ENCODE measurements around the gene HIPK4. TPM values are rescaled to one million over a fixed set of nuclear protein-coding genes. Genes with fewer than 3 reads are reported as not detected.

HIPK4 gene
- total and polyA plus RNA-seq, 2 of the 8 experiments (the other 6 are each of a cell fraction or from before 2014, with no cell fraction given), result 0.15 to 0.57 TPM

DNA sequence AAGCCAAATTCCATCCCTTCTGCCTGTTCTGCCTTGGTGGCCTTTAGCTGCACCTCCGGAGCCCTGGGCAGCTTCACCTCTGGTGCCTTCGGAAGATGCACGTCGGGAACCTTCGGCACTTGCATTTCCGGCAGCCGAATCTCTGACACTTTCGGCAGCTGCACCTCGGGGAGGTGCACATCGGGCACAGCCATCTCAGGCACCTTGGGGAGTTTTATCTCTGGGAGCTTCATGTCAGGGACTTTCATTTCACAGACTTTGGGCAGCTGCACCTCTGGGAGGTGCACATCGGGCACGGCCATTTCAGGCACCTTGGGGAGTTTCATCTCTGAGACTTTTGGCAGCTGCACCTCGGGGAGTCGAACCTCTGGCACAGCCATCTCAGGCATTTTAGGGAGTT lies 6.0 kb upstream of the HIPK4 start:
- H2BK120ac ChIP-seq (replicated peaks; ENCODE audit: low read depth, low read length), result no peak overlapping the region
- H3K23ac ChIP-seq (ENCODE audit: insufficient read length), result no peak overlapping the region
- no peak overlapping the region for H3K18ac ChIP-seq (ENCODE audit: extremely low read depth, low read length)
- H4K5ac ChIP-seq (ENCODE audit: insufficient read length, low read depth, low read length), result no peak overlapping the region
- no peak overlapping the region for H2BK5ac ChIP-seq (ENCODE audit: low read depth, low read length)
- no peak overlapping the region for H2AFZ ChIP-seq (ENCODE audit: low read length)
- no peak overlapping the region for H3K4me2 ChIP-seq (ENCODE audit: insufficient read depth in 1 of 2, low read depth in 2 of 2, low read length in 2 of 2)
- no peak overlapping the region for H2AK5ac ChIP-seq (ENCODE audit: low read depth, low read length)
- no peak overlapping the region for H3K4me3 ChIP-seq (ENCODE audit: extremely low read depth in 1 of 4, insufficient read depth in 2 of 4, low read depth in 3 of 4, low read length in 4 of 4)
- ChIA-PET CTCF (ENCODE audit: partially characterized antibody) (interaction anchor here (0.7 to 2.5 kb wide), 11 partner anchors 8 to 256 kb away, joined by 3 to 12 read pairs (median 4); no protein-coding TSS in a partner anchor), POLR2A (ENCODE audit: partially characterized antibody) (interaction anchor here (0.5 to 5.4 kb wide), 6 partner anchors 12 to 42 kb away, joined by 3 to 24 read pairs (median 4); no protein-coding TSS in a partner anchor)
- no peak overlapping the region for H3K4ac ChIP-seq (replicated peaks; ENCODE audit: insufficient read length, low read depth, low read length)
- FAIRE-seq (no peak), DNase-seq (ENCODE audit: low read depth in 1 of 2, low spot score in 2 of 2) (no peak)
- no peak overlapping the region for H2BK15ac ChIP-seq (ENCODE audit: low read length)
- no peak overlapping the region for H3K27ac ChIP-seq (ENCODE audit: low read depth, low read length)
- H3K79me1 ChIP-seq (ENCODE audit: low read depth, low read length), result no peaks in the 10 kb centered on the region
- peaks cover 0 to 1% of the 10 kb centered on the region in 2 experiments for H4K20me1 ChIP-seq (replicated peaks in 1 of 2; ENCODE audit: control insufficient read depth in 1 of 2, insufficient read depth in 2 of 2, low read length in 2 of 2)
- H2BK20ac ChIP-seq (ENCODE audit: low read length), result no peak overlapping the region
- TF ChIP-seq SP4 (IDR thresholded peaks at IDR 0.05; ENCODE audit: low read length) (no peak), CBX8 (IDR thresholded peaks at IDR 0.05; ENCODE audit: borderline replicate concordance, low read depth, low read length) (no peak), KDM1A (IDR thresholded peaks at IDR 0.05; ENCODE audit: borderline replicate concordance, low read length) (no peak), SRF (IDR thresholded peaks at IDR 0.05; ENCODE audit: low read depth, low read length) (no peak), EP300 (IDR thresholded peaks at IDR 0.05; ENCODE audit: borderline replicate concordance in 1 of 2, low read depth in 2 of 2, low read length in 2 of 2) (no peak), POU5F1 (IDR thresholded peaks at IDR 0.05; ENCODE audit: low read depth, low read length) (no peak), GABPA (IDR thresholded peaks at IDR 0.05; ENCODE audit: borderline replicate concordance, insufficient read depth, low read length) (no peak), RXRA (IDR thresholded peaks at IDR 0.05; ENCODE audit: insufficient read depth, low read depth, low read length) (no peak), CHD1 (IDR thresholded peaks at IDR 0.05; ENCODE audit: low read depth, low read length) (no peak), SIN3A (conservative IDR thresholded peaks at IDR 0.05 in 1 of 2, IDR thresholded peaks at IDR 0.05 in 1 of 2; ENCODE audit: low read depth in 1 of 2, low read length in 2 of 2) (no peak)
- TF ChIP-seq, protein P1, sequence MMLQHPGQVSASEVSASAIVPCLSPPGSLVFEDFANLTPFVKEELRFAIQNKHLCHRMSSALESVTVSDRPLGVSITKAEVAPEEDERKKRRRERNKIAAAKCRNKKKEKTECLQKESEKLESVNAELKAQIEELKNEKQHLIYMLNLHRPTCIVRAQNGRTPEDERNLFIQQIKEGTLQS (IDR thresholded peaks at IDR 0.05; ENCODE audit: insufficient read depth, low read depth, low read length), result no peak
- TF ChIP-seq, protein P2, sequence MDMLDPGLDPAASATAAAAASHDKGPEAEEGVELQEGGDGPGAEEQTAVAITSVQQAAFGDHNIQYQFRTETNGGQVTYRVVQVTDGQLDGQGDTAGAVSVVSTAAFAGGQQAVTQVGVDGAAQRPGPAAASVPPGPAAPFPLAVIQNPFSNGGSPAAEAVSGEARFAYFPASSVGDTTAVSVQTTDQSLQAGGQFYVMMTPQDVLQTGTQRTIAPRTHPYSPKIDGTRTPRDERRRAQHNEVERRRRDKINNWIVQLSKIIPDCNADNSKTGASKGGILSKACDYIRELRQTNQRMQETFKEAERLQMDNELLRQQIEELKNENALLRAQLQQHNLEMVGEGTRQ (IDR thresholded peaks at IDR 0.05; ENCODE audit: low read length), result no peak
- no peaks in the 10 kb centered on the region for H3K9me3 ChIP-seq (ENCODE audit: insufficient read depth in 2 of 2, low read depth in 1 of 2, low read length in 1 of 2)
- peaks cover 0 to 5% (median 4%) of the 10 kb centered on the region in 4 experiments; a peak in 5 of 7 replicates for H3K4me1 ChIP-seq (replicated peaks in 1 of 4; ENCODE audit: control insufficient read depth in 3 of 4, insufficient read depth in 4 of 4, low read length in 3 of 4)
- H2BK12ac ChIP-seq (ENCODE audit: low read depth, low read length), result no peak overlapping the region
- no peak overlapping the region for H3K56ac ChIP-seq (replicated peaks; ENCODE audit: insufficient read length, low read depth, low read length)
- H3K27me3 ChIP-seq (replicated peaks in 1 of 4; ENCODE audit: control insufficient read depth in 3 of 4, extremely low read depth in 1 of 4, insufficient read depth in 3 of 4, low read length in 3 of 4), result peaks cover 0 to 8% (median 5%) of the 10 kb centered on the region in 4 experiments; a peak in 6 of 7 replicates
- WGBS, 2 experiments (ENCODE audit: extremely low coverage in 1 of 2, insufficient coverage in 1 of 2, insufficient read length in 1 of 2, insufficient replicate concordance in 2 of 2, low coverage in 1 of 2, low lambda C conversion rate in 2 of 2, missing lambda C conversion rate in 1 of 2), result 97% methylated on average over 14 of the region's 14 CpGs; no CpG with 5 or more reads in 1 of the 2 experiments
- H3K9ac ChIP-seq (replicated peaks in 1 of 4; ENCODE audit: extremely low read depth in 1 of 4, low read depth in 3 of 4, low read length in 3 of 4), result no peak overlapping the region
- H3K36me3 ChIP-seq (ENCODE audit: control insufficient read depth in 2 of 4, insufficient read depth in 4 of 4, low read length in 3 of 4), result no peaks in the 10 kb centered on the region
- H3K14ac ChIP-seq (ENCODE audit: insufficient read length), result no peak overlapping the region
- H3K23me2 ChIP-seq (ENCODE audit: low read depth, low read length), result peaks cover 3% of the 10 kb centered on the region; the same call in 1 of the 2 replicates
- H4K8ac ChIP-seq (ENCODE audit: extremely low read depth, insufficient read depth, low read length), result no peak overlapping the region
- H3K79me2 ChIP-seq (ENCODE audit: control insufficient read depth in 1 of 2, insufficient read depth in 2 of 2, low read length in 2 of 2), result no peaks in the 10 kb centered on the region
- H4K91ac ChIP-seq (replicated peaks; ENCODE audit: insufficient read length, low read length), result no peak overlapping the region

Measured in H1 (cell line).